Uterus (tissue), 2 donors: ENCODE data around the gene NOL6.

Experiments
- CTCF ChIP-seq, 4 experiments: fragments of 200-600 bp in 2 of 4; fragments of 450-650 bp in 2 of 4; sonication (generic) in 2 of 4; IDR thresholded peaks; one replicate each; pipeline ENCODE4 v1.5.1; 2016 to 2019; ENCODE audit warnings: antibody characterized with exemption in 4 of 4, mild to moderate bottlenecking in 2 of 4, moderate library complexity in 1 of 4
- POLR2A ChIP-seq, 2 donors: fragments of 450-650 bp; IDR thresholded peaks; one replicate each; pipeline ENCODE4 v1.6.1; 2016; ENCODE audit warnings: antibody characterized with exemption in 2 of 2, mild to moderate bottlenecking in 1 of 2, moderate library complexity in 1 of 2

- peak; percentile 70 to 93 (median 80) for TF ChIP-seq CTCF (IDR thresholded peaks at IDR 0.05)
- no peak for TF ChIP-seq POLR2A (IDR thresholded peaks at IDR 0.05)
Observed at GRCh38 chr9:33466565-33467495, 6.9 kb downstream of the NOL6 start.
